NT2/D1 (cell line): ENCODE data around the gene RFESD.

Experiments used
- SUZ12 ChIP-seq: IDR thresholded peaks from 2 replicates; pipeline ENCODE4 v1.6.1; 2011; ENCODE audit not compliant: insufficient read length, insufficient read depth; ENCODE audit errors: extremely low read depth
- ZNF274 ChIP-seq: IDR thresholded peaks from 2 replicates; pipeline ENCODE4 v1.6.1; 2011; ENCODE audit warnings: mild to moderate bottlenecking, low read depth, low read length

GRCh38 chr5:95660060-95660459, 13.5 kb downstream of the RFESD start:
- TF ChIP-seq ZNF274 (no peak), SUZ12 (no peak)
